Ureter (tissue), 1 donor: Measurements from ENCODE around the gene SORL1-AS1.
A peak's percentile ranks its signal among the peaks of the same experiment; 100 is the strongest.
"Not testable (repeated sequence)": the region's sequence is repeated elsewhere in the genome, so short reads cannot be mapped to it uniquely, and the experiment has no call there.

Source experiments
- DNase-seq: peaks from one replicate; pipeline ENCODE4 v3.0.0-alpha.2; 2020; ENCODE audit warnings: low spot score
- donor health status: DM: yes; HTN: yes; CAD: no.

Gene SORL1-AS1

DNA sequence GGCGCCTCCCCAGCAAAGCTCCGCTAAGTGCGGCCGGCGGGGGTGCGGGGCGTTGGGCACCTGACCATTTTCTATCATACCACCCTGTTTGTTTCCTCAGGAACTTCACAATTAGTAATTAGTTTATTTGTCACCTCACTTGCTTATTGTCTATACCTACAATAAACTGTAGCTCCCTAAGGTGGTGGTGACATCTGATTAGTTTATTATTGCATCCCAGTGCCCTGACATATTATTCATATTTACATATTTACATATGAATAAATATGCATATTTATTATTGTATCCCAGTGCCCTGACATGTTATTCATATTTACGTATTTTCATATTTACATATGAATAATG, 25.4 kb downstream of the SORL1-AS1 start:
- no peak for DNase-seq

DNA sequence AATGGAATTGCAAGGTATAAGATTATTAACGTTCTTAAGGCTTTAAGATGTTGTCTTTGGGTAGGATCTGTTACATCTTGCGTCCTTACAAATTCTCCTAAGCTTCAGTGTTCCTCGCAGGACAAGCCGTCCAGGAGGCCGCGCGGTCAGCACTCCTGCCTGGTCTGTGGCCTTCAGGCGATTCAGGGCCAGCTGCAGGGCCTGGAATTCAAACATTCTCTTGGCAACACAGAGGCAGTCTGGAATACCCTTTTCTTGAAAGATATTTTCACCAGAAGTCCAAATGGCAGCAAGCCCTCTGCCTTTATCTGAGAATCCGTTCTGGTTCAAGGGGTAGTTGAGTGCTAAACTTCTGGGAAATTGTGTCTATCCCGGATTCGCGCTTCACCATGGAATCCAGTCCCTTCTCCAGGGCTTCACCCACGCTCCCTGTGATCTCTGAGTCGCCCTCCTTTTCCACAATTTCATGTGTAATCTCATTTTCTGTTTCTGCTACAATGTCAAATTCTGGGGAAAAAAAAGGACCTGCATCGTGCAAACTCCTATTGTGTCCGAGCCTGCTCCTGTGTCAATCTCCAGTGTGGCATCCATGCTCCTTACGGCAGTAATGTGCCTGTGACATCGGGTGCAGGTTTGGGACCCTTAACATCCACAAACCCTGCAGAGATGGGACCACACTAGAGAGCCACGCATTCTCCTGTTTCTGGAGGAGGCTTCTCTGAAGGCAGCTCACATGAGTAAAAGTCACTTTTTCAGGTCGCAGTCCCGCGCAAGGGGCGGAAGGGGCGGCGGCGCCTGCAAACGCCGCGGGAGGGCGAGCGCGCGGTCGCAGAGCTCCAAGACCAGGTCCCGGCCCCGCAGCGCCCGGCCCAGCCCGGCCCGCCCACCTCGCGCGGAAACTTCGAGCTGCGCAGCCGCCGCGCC, 26.0 kb downstream of the SORL1-AS1 start:
- DNase-seq, result no peak

DNA sequence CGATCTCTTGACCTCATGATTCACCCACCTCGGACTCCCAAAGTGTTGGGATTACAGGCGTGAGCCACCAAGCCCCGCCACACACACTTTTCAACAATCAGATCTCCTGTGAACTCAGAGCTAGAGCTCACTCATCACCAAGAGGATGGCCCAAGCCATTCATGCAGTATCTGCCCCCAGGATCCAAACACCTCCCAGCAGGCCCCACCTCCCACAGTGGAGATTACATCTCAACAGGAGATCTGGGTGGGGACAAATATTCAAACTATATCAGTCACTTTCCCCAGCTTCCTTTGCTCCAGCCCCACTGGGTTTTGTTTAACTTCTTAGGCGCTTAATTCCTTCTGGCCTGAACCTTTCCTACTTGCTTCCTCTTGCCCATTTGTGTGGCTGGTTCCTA, 26.9 kb downstream of the SORL1-AS1 start:
- no peak for DNase-seq

DNA sequence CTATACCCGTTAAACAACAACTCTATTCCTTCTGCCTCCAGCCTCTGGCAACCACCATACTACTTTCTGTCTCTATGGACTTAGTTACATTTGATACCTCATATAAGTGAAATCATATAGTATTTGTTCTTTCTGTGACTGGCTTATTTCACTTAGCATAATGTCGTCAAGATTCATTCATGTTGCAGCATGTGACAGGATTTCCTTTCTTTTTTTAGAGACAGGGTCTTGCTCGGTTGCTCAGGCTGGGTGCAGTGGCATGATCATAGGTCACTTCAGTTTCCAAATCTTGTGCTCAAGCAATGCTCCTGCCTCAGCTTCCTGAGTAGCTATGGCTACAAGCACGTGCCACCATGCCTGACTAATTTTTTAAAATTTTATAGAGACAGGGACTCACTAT, 30.1 kb downstream of the SORL1-AS1 start:
- no peak for DNase-seq

DNA sequence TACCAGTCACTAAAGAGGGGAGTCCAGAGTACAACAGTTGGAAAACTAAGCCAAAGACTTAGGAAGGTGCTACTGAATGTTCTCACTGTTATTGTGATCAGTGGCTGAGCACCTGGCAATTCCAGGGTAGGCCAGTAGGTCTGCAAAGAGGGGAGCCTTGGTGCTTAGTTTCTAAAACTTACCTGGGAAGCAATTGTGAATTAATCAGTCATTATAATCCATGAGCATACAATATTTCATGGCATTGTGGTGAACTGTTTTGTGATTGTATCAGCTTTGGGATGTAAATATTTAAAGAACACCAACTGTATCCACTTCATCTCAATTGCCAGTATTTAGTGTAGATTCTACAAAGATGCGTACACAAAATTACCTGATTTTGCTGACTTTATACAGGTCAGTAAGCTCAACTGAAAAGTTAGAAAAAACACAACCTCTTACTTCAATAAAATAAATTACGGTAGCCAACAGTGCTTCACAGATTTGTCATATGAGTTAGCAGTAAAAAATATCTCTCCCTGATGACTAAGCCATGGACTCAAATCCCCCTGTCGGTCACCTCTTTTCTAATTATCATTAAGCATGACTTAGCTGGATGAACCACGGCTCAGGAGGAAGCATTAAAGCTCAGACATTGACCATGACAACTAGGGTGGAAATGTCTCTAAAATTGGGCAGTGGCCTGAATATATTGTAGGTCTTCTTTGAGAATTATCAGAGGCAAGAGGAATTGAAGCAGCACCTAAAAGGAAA, 31.4 kb downstream of the SORL1-AS1 start:
- no peak for DNase-seq

DNA sequence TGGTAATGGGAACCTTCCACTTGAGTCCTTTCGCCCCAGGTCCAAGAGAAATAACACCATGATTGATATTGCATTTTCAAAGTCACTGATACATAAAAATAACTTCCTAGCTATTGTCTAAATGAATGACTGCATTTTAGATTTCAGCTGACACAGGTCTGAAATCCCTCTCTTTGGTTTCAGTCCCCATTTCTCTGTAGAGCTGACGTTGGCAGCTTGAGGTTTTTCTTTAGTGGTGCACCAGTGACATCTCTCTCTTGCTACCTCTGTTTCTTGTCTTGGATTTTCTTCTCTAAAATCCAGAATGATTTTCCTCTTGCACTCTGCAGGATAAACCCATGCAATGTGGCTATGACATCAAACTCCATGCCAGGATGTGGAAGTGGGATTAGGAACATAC, 32.4 kb downstream of the SORL1-AS1 start:
- no peak for DNase-seq

DNA sequence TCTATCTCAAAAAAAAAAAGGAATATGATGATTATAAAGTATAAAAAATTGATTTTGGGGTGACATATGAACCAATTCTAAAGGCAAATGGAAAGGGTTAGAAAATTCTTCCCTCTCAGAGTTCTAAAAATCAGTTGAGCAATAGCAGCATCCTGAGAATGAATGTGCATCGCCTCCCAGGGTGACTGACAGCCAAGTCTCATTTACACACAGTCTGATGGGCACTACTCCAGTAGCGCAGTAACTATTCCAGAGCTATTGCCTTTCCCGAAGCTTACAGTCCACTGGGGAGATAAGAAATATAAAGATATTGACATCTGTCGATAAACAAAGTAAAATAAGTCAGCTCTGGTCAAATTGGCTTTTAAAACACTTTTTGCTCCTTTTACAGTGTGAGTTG, 32.9 kb downstream of the SORL1-AS1 start:
- no peak for DNase-seq

DNA sequence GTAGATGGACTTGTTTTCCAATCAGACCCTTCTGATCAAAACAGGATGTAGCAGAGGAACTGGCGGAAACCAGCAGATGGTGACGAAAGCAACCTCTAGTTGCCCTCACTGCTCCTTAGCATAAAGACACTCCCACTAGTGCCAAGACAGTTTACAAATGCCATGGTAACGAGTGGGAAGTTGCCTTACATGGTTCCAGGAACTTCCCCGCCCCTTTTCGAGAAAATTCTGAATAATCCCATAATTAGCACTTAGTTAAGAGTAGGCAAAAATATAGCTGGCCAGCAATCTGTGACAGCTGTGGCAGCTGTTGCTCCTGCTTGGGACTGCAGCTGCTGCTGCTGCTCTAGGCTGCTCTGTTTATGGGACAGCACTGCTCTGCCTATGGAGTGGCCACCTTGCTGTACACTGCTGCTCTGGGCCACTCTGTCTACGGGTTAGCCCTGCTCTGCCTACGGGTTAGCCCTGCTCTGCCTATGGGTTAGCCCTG, 34.1 kb downstream of the SORL1-AS1 start:
- no peak for DNase-seq

DNA sequence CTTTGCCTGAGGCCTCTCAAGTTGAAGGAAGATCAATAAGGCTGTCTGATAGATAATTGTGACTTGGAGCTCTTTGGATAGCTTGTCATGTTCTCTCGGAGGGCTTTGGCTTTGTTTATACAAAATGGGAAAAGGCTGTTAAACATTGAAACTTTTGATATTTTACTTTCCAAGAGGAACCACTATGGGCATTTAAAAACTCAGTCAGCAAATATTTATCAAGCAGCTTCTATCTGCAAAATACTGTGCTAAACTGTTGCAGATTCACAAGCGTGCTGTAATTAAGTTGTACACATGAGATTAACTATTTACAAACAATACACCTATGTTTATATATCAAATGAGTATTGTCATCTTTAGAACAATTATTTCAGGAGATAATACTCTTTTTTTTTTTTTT, 35.2 kb downstream of the SORL1-AS1 start:
- no peak for DNase-seq

DNA sequence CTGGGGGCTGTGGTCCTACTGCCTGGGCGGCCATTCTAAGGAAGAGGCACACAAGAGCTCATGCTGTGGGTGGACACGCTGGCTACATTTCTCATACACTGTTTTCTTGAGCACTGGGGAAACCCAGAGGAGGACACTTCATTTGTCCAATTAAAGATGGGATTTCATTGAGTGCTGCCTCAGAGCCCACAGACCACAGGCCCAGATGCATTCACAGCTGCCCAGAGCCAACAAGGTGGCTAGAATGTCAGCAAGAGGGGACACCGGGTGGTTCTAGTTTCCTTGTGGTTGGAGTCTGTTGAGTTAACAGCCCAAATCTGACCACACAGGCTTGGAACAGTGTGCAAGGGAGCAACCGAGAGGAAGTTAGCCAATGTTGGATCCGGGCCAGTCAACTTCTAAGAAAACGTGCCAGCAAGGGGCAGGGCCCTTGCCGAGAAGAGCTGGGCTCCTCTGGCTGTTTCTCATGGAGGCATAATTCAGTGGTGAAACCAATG, 35.7 kb downstream of the SORL1-AS1 start:
- DNase-seq, result peak; percentile 92

DNA sequence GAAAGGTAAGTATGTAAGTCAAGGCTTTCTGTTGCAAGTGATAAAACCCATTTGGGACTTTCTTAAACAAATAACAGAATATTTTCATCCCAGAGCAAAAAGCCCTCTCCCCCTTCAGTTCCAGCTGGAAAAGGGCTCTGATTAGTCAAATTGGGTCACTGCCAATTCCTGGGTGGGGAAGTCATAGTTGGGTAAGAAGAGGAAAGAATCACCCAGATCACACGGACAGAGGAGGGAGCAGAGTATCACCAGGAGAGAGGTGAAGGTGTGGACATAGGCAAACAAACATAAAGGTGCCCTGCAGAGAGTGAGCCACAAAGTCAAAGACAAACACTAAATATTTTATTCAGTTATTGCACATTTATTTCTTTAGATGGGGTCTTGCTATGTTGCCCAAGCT, 36.9 kb downstream of the SORL1-AS1 start:
- peak; percentile 56 for DNase-seq

DNA sequence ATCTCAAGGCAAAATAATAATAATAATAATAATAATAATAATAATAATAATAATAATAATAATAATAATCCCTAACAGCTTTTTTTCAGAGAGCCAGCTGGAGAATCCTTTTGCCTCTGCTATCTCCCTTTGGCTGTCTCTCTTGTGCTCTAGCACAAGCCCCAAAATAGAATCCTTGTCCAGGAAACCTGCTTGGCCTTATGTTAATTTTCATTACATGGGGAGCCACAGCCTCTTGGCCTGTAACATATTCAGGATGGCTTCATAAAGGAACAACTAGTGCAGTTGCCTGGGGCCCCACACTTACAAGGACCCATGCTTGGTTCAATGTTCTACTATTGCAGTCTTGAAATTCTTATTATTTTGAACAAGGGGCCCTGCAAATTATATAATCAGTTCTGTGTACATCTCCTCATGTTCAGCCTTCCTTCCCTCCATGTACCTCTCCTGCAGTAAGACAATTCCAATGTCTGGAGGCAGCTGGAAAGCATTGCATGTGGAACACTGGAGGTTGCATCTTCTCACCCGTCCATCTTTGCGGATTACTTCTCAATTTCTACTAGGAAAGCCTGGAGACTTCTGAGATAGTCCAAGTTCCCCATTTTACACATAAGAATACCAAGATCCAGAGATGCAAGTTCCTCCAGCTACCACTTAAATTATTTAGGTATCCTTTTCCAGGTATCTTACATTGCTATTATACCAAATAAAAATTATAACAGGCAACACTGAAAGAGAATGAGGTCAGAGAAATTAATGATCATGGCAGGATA, 38.4 kb downstream of the SORL1-AS1 start:
- DNase-seq, result no peak

DNA sequence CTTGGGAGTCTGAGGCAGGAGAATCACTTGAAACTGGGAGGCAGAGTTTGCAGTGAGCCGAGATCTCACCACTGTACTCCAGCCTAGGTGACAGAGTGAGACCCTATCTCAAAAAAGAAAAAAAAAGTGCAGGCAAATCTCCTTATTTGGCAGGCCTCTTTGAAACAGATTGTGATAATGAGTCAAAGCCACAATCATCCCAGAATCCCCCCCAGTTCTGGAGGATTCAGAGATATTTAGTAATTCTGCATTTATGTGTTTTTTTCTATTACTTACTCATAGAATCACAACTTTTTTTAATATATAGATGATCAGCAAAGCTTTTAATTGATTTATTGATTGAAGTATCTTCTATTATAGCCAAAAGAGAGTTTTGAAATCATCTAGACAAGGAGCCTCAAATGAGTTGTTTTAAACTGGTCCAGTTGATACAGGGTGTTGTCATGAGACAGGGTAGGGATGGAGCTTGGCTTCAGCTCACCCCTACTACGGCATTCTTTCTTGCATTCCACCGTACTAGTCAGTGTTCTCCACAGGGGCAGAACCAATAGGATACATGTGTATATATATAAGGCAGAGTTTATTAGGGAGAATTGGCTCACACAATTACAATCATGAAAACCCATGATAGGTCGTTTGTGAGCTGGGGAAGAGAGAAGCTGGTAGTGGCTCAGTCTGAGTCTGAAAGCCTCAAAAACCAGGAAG, 39.9 kb downstream of the SORL1-AS1 start:
- DNase-seq, result no peak

DNA sequence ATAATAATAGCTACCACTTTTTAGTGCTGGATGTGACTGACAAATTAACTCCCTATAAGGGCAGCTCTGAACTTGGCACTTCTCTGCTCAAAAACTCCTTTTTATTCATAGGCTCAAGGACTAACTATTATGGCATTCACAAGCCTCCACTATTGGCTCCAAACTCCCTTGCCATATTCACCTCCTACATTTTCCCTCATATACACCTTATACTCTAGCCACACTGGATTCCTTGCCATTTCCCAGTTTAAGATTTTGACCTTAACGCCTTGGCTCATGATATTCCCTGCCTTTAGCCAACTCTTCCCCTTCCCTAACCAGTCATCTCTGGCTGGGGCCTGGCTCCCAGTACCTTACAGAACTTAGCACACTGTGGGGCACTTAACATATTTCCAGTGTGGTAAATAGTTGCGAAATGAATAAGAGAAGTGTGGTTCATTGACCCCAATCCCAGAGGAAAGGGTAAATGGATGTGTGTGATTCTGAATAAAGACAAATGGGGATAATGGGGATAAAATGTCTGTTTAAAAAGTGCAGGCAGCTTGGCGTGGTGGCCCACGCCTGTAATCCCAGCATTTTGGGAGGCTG, 40.7 kb downstream of the SORL1-AS1 start:
- no peak for DNase-seq

DNA sequence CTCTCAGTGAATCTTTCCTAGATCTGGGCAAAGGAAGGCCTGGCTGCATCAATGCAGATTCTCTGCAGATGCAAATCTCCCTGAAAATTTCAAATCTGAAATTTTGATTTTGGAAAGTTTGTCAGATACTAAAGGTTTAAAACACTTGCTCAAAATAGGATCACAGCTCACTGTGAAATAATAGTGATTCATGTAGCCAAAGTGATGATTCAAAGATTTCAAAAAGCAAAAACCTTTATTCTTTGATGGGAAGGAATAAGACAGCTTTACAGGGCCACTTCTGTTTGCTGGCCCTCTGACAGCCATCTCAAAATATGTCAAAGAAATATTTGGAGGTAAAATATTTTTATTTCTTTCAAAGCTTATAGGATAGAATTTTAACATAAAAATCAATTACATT, 41.4 kb downstream of the SORL1-AS1 start:
- not testable (repeated sequence) for DNase-seq

DNA sequence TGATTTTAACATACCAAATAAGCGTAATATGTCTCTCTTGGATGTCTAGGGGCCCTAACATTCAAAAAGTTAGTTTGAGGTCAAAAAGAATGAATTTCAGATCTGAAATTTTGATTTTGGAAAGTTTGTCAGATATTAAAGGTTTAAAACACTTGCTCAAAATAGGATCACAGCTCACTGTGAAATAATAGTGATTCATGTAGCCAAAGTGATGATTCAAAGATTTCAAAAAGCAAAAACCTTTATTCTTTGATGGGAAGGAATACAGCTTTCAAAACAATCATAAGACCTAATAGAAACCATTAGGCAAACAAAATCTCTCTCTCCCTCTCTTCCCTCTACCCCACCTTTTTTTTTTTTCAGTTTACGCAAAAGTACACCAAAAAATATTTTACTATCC, 42.7 kb downstream of the SORL1-AS1 start:
- DNase-seq, result not testable (repeated sequence)

DNA sequence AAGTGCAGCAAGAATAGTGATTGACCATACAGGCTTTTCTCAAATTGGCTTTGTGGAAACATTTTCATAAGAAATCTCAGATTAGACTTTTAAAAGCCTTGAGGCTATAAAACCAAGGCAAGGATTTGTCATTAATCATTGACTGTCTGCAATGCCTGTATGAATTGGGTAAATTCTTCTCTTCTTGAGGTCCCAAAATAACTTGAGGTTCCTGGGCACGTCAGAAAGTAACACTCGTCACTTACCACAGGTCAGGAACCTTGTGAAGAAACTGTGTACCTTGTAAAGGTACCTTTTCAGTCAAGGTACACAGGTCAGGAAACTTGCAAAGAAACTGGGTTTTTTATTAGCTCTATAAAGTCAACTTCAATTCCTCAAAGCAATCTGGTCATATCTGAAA, 43.9 kb downstream of the SORL1-AS1 start:
- DNase-seq, result no peak

DNA sequence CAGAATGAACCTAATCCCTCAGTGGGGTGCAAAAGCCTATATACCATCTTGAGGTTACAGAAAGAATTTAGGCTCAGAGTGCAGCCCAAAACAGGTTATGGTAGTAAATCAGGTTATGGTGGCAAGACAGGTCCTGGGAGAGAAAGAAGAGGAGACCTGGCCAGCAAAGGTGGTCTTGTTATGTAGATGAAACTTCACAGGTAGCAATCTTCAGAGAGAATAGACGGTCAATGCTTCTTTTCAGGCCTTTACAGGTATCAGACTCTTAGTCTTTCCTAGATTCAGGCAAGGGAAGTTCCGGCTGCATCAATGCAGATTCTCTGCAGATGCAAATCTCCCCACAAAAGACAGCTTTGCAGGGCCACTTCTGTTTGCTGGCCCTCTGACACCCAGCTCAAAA, 46.5 kb downstream of the SORL1-AS1 start:
- no peak for DNase-seq

DNA sequence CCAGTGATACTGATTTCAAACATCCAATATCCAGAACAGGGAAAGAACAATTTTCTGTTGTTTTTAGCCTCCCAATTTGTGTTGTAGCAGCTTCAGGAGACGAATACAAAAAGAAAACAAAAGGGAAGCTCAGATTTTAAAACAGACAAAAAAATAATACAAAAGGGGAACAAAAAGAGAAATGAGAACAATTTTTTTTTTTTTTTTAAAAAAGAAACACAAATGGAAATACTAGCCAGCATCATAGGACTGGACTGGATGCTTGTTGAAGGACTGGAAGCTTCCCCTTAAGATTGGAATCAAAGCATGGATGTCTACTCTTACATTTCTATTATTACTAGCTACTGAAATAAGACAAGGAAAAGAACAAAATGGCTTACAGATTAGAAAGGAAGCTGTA, 47.1 kb downstream of the SORL1-AS1 start:
- no peak for DNase-seq

DNA sequence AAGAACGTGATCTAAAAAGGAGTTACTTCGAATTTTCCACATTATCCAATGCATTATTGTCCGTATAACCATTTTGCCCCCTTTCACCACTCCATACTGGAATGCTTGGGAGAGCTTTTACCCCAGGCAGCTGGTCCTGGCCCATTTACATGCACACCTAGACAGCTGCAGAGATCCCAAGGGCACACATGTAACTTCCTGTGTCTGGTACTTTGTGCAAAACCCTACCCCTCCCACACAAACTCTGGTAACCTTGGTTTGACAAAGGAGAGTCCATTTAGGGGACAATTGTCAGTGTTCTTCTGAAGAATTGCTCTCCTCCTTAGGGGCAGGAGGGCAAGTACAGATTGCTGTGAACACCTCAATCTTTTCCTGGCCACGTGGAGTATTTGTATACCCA, 58.0 kb downstream of the SORL1-AS1 start:
- no peak for DNase-seq

DNA sequence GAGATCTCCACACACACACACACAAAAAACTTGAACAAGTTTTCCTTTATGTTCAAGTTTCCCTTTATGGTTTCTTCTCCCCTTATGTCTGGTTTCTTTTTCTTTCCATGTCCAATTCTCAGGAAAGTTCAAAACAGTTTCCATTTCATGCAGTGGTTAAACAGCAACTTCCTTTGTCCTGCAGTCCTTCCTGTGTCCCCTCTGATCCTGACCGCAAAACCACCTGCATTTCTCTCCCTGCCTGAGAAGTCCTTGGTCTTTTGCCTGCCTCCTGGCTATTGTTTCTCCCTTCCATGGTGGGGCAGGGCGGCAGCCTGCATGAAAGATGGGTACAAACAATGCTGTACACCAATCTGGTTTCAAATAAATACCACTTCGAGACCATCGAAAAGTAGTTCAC, 58.9 kb downstream of the SORL1-AS1 start:
- DNase-seq, result no peak
